Trophoblast cell (in vitro differentiated cells and primary cell): ENCODE measurements around the gene MTCH2.

Experiments
- DNase-seq, 2 donors: peaks; one replicate each; pipeline ENCODE4 v3.0.0-alpha.2; 2016
- H2AFZ ChIP-seq: 2 replicates; pipeline ENCODE4 v1.6.1; 2013; ENCODE audit warnings: low read length, moderate library complexity, mild to moderate bottlenecking; ENCODE audit not compliant: insufficient read depth, poor library complexity
- H2AK5ac ChIP-seq: 2 replicates; pipeline ENCODE4 v1.6.1; 2013; ENCODE audit warnings: mild to moderate bottlenecking, low read length
- H2BK120ac ChIP-seq: 2 replicates; pipeline ENCODE4 v1.6.1; 2013; ENCODE audit warnings: low read length, mild to moderate bottlenecking, moderate library complexity; ENCODE audit not compliant: insufficient read depth, poor library complexity
- H2BK12ac ChIP-seq: 2 replicates; pipeline ENCODE4 v1.6.1; 2013; ENCODE audit warnings: mild to moderate bottlenecking, low read length, moderate library complexity
- H2BK5ac ChIP-seq: 2 replicates; pipeline ENCODE4 v1.6.1; 2013; ENCODE audit warnings: low read length, low read depth, moderate library complexity, mild to moderate bottlenecking; ENCODE audit not compliant: poor library complexity
- H3K14ac ChIP-seq: 2 replicates; pipeline ENCODE4 v1.6.1; 2013; ENCODE audit warnings: mild to moderate bottlenecking, low read length
- H3K18ac ChIP-seq: 2 replicates; pipeline ENCODE4 v1.6.1; 2013; ENCODE audit warnings: mild to moderate bottlenecking, low read length
- H3K23ac ChIP-seq: 2 replicates; pipeline ENCODE4 v1.6.1; 2013; ENCODE audit warnings: low read length
- H3K27ac ChIP-seq: 2 replicates; pipeline ENCODE4 v1.5.1; 2013; ENCODE audit warnings: low read depth, mild to moderate bottlenecking, inconsistent platforms, low read length, moderate library complexity
- H3K27me3 ChIP-seq: 2 replicates; pipeline ENCODE4 v1.6.1; 2013; ENCODE audit warnings: inconsistent platforms, mild to moderate bottlenecking, low read length, moderate library complexity; ENCODE audit not compliant: insufficient read depth
- H3K36me3 ChIP-seq, 2 experiments: 1 replicate in 1 of 2; 2 replicates in 1 of 2; pipeline ENCODE4 v1.6.1; 2013; ENCODE audit warnings: low read length in 2 of 2, mild to moderate bottlenecking in 2 of 2, moderate library complexity in 1 of 2; ENCODE audit not compliant: insufficient read depth in 2 of 2, control insufficient read depth in 1 of 2
- H3K4ac ChIP-seq: 2 replicates; pipeline ENCODE4 v1.6.1; 2013; ENCODE audit warnings: low read depth, mild to moderate bottlenecking, low read length, moderate library complexity
- H3K4me1 ChIP-seq, 2 experiments: 1 replicate in 1 of 2; 2 replicates in 1 of 2; pipeline ENCODE4 v1.6.1; 2013; ENCODE audit warnings: low read length in 2 of 2, mild to moderate bottlenecking in 2 of 2, moderate library complexity in 1 of 2; ENCODE audit not compliant: insufficient read depth in 2 of 2, control insufficient read depth in 1 of 2
- H3K4me2 ChIP-seq: 2 replicates; pipeline ENCODE4 v1.6.1; 2013; ENCODE audit warnings: inconsistent platforms, mild to moderate bottlenecking, low read length, moderate library complexity
- H3K4me3 ChIP-seq: 2 replicates; pipeline ENCODE4 v1.5.1; 2013; ENCODE audit warnings: mild to moderate bottlenecking, low read depth, low read length, inconsistent platforms
- H3K79me1 ChIP-seq: one replicate; pipeline ENCODE4 v1.6.1; 2013; ENCODE audit warnings: low read length
- H3K79me2 ChIP-seq: 2 replicates; pipeline ENCODE4 v1.6.1; 2013; ENCODE audit warnings: low read length, mild to moderate bottlenecking; ENCODE audit not compliant: control insufficient read depth, insufficient read depth, poor library complexity
- H3K9ac ChIP-seq: 2 replicates; pipeline ENCODE4 v1.6.1; 2013; ENCODE audit warnings: mild to moderate bottlenecking, low read length
- H3K9me3 ChIP-seq: 2 replicates; pipeline ENCODE4 v1.6.1; 2013; ENCODE audit warnings: low read depth, mild to moderate bottlenecking, control low read depth, inconsistent platforms, low read length; ENCODE audit not compliant: insufficient read depth
- H4K12ac ChIP-seq: 2 replicates; pipeline ENCODE4 v1.6.1; 2013; ENCODE audit warnings: low read depth, mild to moderate bottlenecking, low read length, moderate library complexity
- H4K8ac ChIP-seq: 2 replicates; pipeline ENCODE4 v1.6.1; 2013; ENCODE audit warnings: low read depth, mild to moderate bottlenecking, low read length, moderate library complexity
- H4K91ac ChIP-seq: one replicate; pipeline ENCODE4 v1.6.1; 2013; ENCODE audit warnings: low read depth, mild to moderate bottlenecking, low read length, moderate library complexity
- WGBS: extraction: QIAGEN DNeasy Blood & Tissue Kit; methylation state at CpG from one replicate; pipeline ENCODE4 v1.1.7; 2013; ENCODE audit warnings: missing lambda C conversion rate; ENCODE audit not compliant: insufficient read length, insufficient coverage; ENCODE audit errors: extremely low coverage; 5-methylcytosine and 5-hydroxymethylcytosine counted together

Gene MTCH2

DNA sequence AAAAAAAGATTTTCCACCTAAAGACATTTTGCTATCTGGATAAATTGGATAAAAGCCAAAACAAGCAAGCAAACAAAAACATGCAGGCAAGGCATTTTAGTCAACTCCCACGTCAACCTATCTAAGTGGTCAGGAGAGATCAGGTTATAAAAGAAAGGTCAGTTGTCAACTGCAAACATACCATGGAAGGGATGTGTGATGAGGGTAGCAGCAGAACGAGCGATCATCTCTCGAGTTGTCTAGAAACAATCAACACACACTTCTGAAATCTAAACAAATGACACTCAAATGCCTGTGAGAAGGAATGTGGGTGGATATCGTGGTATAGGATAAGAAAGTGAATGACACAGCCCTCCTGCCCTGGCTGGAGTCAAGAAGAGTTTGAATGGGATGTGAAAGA is 10.9 kb downstream of the MTCH2 start:
- H3K23ac ChIP-seq = no peak overlapping the region
- no peak overlapping the region for H4K91ac ChIP-seq
- H2AFZ ChIP-seq = no peak overlapping the region
- no peak overlapping the region for H3K4me3 ChIP-seq
- no peak overlapping the region for H2BK5ac ChIP-seq
- H3K4ac ChIP-seq = no peak overlapping the region
- H3K27ac ChIP-seq = no peak overlapping the region
- H3K4me2 ChIP-seq = no peak overlapping the region
- no peak overlapping the region for H4K12ac ChIP-seq
- no peak overlapping the region for H3K14ac ChIP-seq
- no peak overlapping the region for H2BK12ac ChIP-seq
- H3K79me2 ChIP-seq = no peaks in the 10 kb centered on the region
- no peak overlapping the region for H2BK120ac ChIP-seq
- H3K4me1 ChIP-seq = no peaks in the 10 kb centered on the region
- WGBS = no CpG with 5 or more reads among the region's 5 CpGs
- H4K8ac ChIP-seq = no peak overlapping the region
- no peak overlapping the region for H3K9ac ChIP-seq
- H3K9me3 ChIP-seq = no peaks in the 10 kb centered on the region
- H2AK5ac ChIP-seq = no peak overlapping the region
- no peaks in the 10 kb centered on the region for H3K79me1 ChIP-seq
- H3K18ac ChIP-seq = no peak overlapping the region
- DNase-seq = peak; percentile 78 to 93
- H3K36me3 ChIP-seq = peaks cover 34 to 42% of the 10 kb centered on the region in 2 experiments
- H3K27me3 ChIP-seq = no peaks in the 10 kb centered on the region

DNA sequence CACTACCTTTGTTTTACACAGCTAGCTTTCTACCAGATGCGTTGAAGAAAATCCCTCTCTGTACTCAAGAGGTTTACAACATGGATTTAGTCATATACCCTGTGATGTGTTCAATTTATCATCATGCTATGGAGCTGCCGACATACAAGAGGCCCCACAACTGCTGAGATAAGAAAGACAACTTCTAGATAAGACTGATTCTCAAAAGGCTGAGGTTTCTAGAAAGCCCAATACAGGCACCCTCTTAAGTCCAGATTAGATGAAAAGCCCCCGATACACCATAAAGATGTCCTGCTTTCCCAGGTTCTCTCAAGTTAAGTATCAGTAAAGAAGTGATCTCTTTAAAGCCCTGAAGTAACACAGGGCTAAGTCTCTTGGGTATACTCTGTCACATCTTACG is 14.3 kb downstream of the MTCH2 start:
- Histone ChIP-seq H2AK5ac (no peak overlapping the region), H3K14ac (no peak overlapping the region), H3K4me3 (no peak overlapping the region), H3K79me2 (no peaks in the 10 kb centered on the region), H2BK12ac (no peak overlapping the region), H3K9ac (no peak overlapping the region), H3K4ac (no peak overlapping the region), H3K27ac (no peak overlapping the region), H3K79me1 (no peaks in the 10 kb centered on the region), H3K23ac (no peak overlapping the region), H3K4me1 (no peaks in the 10 kb centered on the region), H2BK120ac (no peak overlapping the region), H4K8ac (no peak overlapping the region), H3K36me3 (peaks cover 39 to 50% of the 10 kb centered on the region in 2 experiments), H4K91ac (no peak overlapping the region), H3K4me2 (no peak overlapping the region), H3K9me3 (no peaks in the 10 kb centered on the region), H2BK5ac (no peak overlapping the region), H2AFZ (no peak overlapping the region), H4K12ac (no peak overlapping the region), H3K27me3 (no peaks in the 10 kb centered on the region), H3K18ac (no peak overlapping the region)
- no CpG with 5 or more reads among the region's 4 CpGs for WGBS
- DNase-seq = no peak

DNA sequence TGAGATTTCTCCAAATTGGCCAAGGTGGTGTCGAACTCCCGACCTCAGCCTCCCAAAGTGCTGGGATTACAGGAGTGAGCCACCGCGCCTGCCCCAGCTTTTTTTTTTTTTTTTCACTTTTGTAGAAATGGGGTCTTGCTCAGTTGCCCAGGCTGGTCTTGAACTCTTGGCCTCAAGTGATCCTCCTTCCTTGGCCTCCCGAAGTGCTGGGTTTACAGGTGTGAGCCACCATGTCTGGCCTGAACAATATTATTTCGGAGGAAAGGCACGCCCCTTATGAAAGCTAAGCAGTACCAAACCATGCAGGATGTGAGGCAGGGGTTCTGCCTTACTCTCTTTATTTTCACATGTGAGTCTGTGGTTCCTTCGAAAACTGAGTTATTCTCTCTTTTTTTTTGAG is 16.1 kb downstream of the MTCH2 start:
- Histone ChIP-seq H3K4me1 (no peaks in the 10 kb centered on the region), H2AFZ (no peak overlapping the region), H2BK12ac (no peak overlapping the region), H3K4me2 (no peak overlapping the region), H3K18ac (no peak overlapping the region), H4K12ac (no peak overlapping the region), H3K79me1 (no peaks in the 10 kb centered on the region), H3K14ac (no peak overlapping the region), H3K23ac (no peak overlapping the region), H3K9me3 (no peaks in the 10 kb centered on the region), H3K9ac (no peak overlapping the region), H2AK5ac (no peak overlapping the region), H2BK120ac (no peak overlapping the region), H3K36me3 (peaks cover 45 to 52% of the 10 kb centered on the region in 2 experiments), H4K91ac (no peak overlapping the region), H3K4me3 (no peak overlapping the region), H3K27me3 (no peaks in the 10 kb centered on the region), H3K4ac (no peak overlapping the region), H2BK5ac (no peak overlapping the region), H3K27ac (no peak overlapping the region), H3K79me2 (no peaks in the 10 kb centered on the region), H4K8ac (no peak overlapping the region)
- DNase-seq = no peak
- no CpG with 5 or more reads among the region's 8 CpGs for WGBS

DNA sequence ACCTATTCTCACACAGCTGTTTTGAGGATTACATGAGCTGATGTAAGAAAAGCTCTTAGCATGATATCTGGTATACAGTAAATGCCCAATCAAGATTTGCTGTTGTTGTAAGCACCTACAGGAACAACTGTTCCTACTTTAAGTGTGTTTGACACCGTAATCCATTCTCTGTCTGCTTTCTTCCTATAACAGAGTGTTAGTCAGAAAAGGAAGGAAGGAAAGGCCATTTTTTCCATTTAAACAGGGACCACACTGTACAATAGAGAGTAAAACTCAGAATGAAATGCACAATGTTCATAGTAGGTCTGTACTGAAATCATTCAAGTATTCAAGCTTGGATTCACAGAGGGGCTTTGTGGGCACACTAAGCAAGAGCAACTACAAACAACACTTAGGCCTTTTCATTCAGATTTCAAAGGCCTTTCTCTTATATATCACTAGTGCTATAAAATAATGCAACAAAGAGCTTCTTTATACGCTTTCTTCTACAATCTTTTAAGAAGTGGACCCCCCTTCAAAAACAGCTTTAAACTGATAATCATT is 21.5 kb downstream of the MTCH2 start:
- Histone ChIP-seq H2BK120ac (no peak overlapping the region), H3K4me1 (no peaks in the 10 kb centered on the region), H3K27me3 (no peaks in the 10 kb centered on the region), H3K23ac (no peak overlapping the region), H3K79me1 (no peaks in the 10 kb centered on the region), H3K36me3 (peaks cover 31 to 42% of the 10 kb centered on the region in 2 experiments), H3K79me2 (no peaks in the 10 kb centered on the region), H3K27ac (no peak overlapping the region), H3K18ac (no peak overlapping the region), H2BK12ac (no peak overlapping the region), H3K4me3 (no peak overlapping the region), H3K9me3 (no peaks in the 10 kb centered on the region), H3K4me2 (no peak overlapping the region), H2BK5ac (no peak overlapping the region), H2AFZ (no peak overlapping the region), H2AK5ac (no peak overlapping the region), H4K12ac (no peak overlapping the region), H3K4ac (no peak overlapping the region), H3K14ac (no peak overlapping the region), H4K91ac (no peak overlapping the region), H3K9ac (no peak overlapping the region), H4K8ac (no peak overlapping the region)
- WGBS = no CpG with 5 or more reads among the region's 2 CpGs
- DNase-seq = no peak
